Measurements from ENCODE around the gene CMSS1. TPM values are rescaled to one million over a fixed set of nuclear protein-coding genes. Genes with fewer than 3 reads are reported as not detected.

The CMSS1 gene
- total RNA-seq, 1 experiment from 2014 or later: 64.1 TPM

- ChIA-PET RAD21 (ENCODE audit: low non-redundant PET in 1 of 2, low total read pairs in 2 of 2, uncharacterized antibody in 2 of 2, unreplicated experiment in 2 of 2) (no interaction called here), POLR2A (no interaction called here), CTCF (no interaction called here)
- H3K9me3 ChIP-seq (ENCODE audit: control insufficient read depth in 1 of 2, insufficient read depth in 1 of 2, low read depth in 1 of 2, low read length in 2 of 2): no peaks in the 10 kb centered on the region
- no peaks in the 10 kb centered on the region for H3K79me2 ChIP-seq (ENCODE audit: insufficient read depth, low read length)
- H3K27me3 ChIP-seq (ENCODE audit: insufficient read depth, low read length): no peaks in the 10 kb centered on the region
- no peak overlapping the region for H3K27ac ChIP-seq (ENCODE audit: low read depth, low read length)
- no peak for TF ChIP-seq POLR2A (IDR thresholded peaks at IDR 0.05; ENCODE audit: borderline replicate concordance, extremely low read depth, insufficient read depth, insufficient read length)
- no peak overlapping the region for H3K9ac ChIP-seq (ENCODE audit: low read length)
- H3K36me3 ChIP-seq (ENCODE audit: control insufficient read depth in 1 of 2, insufficient read depth in 2 of 2, low read length in 2 of 2): no peaks in the 10 kb centered on the region
- BruUV-seq (replicated peaks): no TSS peak
- DNase-seq (ENCODE audit: low read depth, low spot score) (no peak), ATAC-seq (no peak)
- H4K20me1 ChIP-seq (ENCODE audit: insufficient read depth): no peaks in the 10 kb centered on the region
- H3K4me3 ChIP-seq (replicated peaks in 1 of 2; ENCODE audit: low read depth in 1 of 2, low read length in 2 of 2): no peak overlapping the region
- H3K4me1 ChIP-seq (ENCODE audit: control insufficient read depth in 1 of 2, insufficient read depth in 2 of 2, low read length in 2 of 2): no peaks in the 10 kb centered on the region
- H3K9me2 ChIP-seq (ENCODE audit: insufficient read depth): no peaks in the 10 kb centered on the region
- no peak overlapping the region for H2AFZ ChIP-seq (ENCODE audit: low read depth, low read length, poor library complexity, severe bottlenecking)
- H3K4me2 ChIP-seq (ENCODE audit: low read length): no peak overlapping the region
- intact Hi-C loops (cut with micrococcal nuclease): no loop called here
Measured at GRCh38 chr3:100027321-100027720, 209.7 kb downstream of the CMSS1 start.

DNA sequence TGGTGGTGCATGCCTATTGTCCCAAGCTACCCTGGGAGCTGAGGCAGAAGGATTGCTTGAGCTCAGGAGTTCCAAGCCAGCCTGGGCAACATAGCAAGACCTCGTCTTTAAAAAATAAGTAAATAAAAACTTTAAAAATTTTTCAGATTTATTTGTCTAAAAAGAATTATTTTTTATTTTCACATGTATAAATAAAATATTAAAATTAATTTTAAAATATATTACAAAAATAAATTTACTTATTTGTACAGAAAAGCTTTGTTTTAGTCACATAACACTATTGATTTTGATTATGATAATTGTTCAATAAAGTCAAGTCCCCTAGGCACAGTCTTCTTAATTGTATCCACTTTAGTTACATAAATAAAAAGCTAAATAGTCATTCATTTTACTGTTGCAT, 211.4 kb downstream of the CMSS1 start:
- ChIA-PET POLR2A (no interaction called here), CTCF (interaction anchor here (1.6 kb wide), 1 partner anchor 40 kb away, joined by 4 read pairs; no protein-coding TSS in a partner anchor), RAD21 (ENCODE audit: low non-redundant PET in 1 of 2, low total read pairs in 2 of 2, uncharacterized antibody in 2 of 2, unreplicated experiment in 2 of 2) (no interaction called here)
- H3K4me3 ChIP-seq (replicated peaks in 1 of 2; ENCODE audit: low read depth in 1 of 2, low read length in 2 of 2): no peak overlapping the region
- H3K4me2 ChIP-seq (ENCODE audit: low read length): no peak overlapping the region
- BruUV-seq (replicated peaks): no TSS peak
- intact Hi-C loops (cut with micrococcal nuclease): no loop called here
- no peaks in the 10 kb centered on the region for H3K4me1 ChIP-seq (ENCODE audit: control insufficient read depth in 1 of 2, insufficient read depth in 2 of 2, low read length in 2 of 2)
- H3K9me2 ChIP-seq (ENCODE audit: insufficient read depth): no peaks in the 10 kb centered on the region
- no peaks in the 10 kb centered on the region for H3K36me3 ChIP-seq (ENCODE audit: control insufficient read depth in 1 of 2, insufficient read depth in 2 of 2, low read length in 2 of 2)
- no peaks in the 10 kb centered on the region for H3K79me2 ChIP-seq (ENCODE audit: insufficient read depth, low read length)
- ATAC-seq: no peak
- DNase-seq (ENCODE audit: low read depth, low spot score): no peak
- TF ChIP-seq FOSL1 (IDR thresholded peaks at IDR 0.05; ENCODE audit: low read depth): no peak
- TF ChIP-seq CEBPB (IDR thresholded peaks at IDR 0.05; ENCODE audit: low read depth): no peak
- no peak for TF ChIP-seq JUND (IDR thresholded peaks at IDR 0.05)
- TF ChIP-seq EGR1 (IDR thresholded peaks at IDR 0.05; ENCODE audit: low read depth): no peak
- no peak for TF ChIP-seq YY1 (IDR thresholded peaks at IDR 0.05; ENCODE audit: extremely low read depth, insufficient replicate concordance, low read depth, low read length)
- no peak for TF ChIP-seq EZH2phosphoT487 (IDR thresholded peaks at IDR 0.05; ENCODE audit: borderline replicate concordance)
- TF ChIP-seq SIN3A (IDR thresholded peaks at IDR 0.05; ENCODE audit: low read depth): no peak
- TF ChIP-seq ZNF274 (IDR thresholded peaks at IDR 0.05; ENCODE audit: low read depth, low read length): no peak
- no peak for TF ChIP-seq SRF (IDR thresholded peaks at IDR 0.05; ENCODE audit: low read depth)
- TF ChIP-seq, protein P1, sequence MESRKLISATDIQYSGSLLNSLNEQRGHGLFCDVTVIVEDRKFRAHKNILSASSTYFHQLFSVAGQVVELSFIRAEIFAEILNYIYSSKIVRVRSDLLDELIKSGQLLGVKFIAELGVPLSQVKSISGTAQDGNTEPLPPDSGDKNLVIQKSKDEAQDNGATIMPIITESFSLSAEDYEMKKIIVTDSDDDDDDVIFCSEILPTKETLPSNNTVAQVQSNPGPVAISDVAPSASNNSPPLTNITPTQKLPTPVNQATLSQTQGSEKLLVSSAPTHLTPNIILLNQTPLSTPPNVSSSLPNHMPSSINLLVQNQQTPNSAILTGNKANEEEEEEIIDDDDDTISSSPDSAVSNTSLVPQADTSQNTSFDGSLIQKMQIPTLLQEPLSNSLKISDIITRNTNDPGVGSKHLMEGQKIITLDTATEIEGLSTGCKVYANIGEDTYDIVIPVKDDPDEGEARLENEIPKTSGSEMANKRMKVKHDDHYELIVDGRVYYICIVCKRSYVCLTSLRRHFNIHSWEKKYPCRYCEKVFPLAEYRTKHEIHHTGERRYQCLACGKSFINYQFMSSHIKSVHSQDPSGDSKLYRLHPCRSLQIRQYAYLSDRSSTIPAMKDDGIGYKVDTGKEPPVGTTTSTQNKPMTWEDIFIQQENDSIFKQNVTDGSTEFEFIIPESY (IDR thresholded peaks at IDR 0.05; ENCODE audit: extremely low read depth, insufficient replicate concordance, low read length): no peak
- no peak for TF ChIP-seq ATF3 (IDR thresholded peaks at IDR 0.05)
- TF ChIP-seq SP1 (IDR thresholded peaks at IDR 0.05; ENCODE audit: low read depth): no peak
- no peak for TF ChIP-seq RAD21 (IDR thresholded peaks at IDR 0.05; ENCODE audit: low read depth)
- TF ChIP-seq ELF1 (IDR thresholded peaks at IDR 0.05; ENCODE audit: borderline replicate concordance, low read depth): no peak
- no peak for TF ChIP-seq EZH2 (IDR thresholded peaks at IDR 0.05)
- no peak for TF ChIP-seq POLR2AphosphoS5 (IDR thresholded peaks at IDR 0.05; ENCODE audit: low read depth, low read length)
- TF ChIP-seq CBX3 (IDR thresholded peaks at IDR 0.05; ENCODE audit: low read depth): no peak
- H2AFZ ChIP-seq (ENCODE audit: low read depth, low read length, poor library complexity, severe bottlenecking): no peak overlapping the region
- no peaks in the 10 kb centered on the region for H4K20me1 ChIP-seq (ENCODE audit: insufficient read depth)
- H3K9me3 ChIP-seq (ENCODE audit: control insufficient read depth in 1 of 2, insufficient read depth in 1 of 2, low read depth in 1 of 2, low read length in 2 of 2): no peaks in the 10 kb centered on the region
- H3K27me3 ChIP-seq (ENCODE audit: insufficient read depth, low read length): no peaks in the 10 kb centered on the region
- no peak overlapping the region for H3K27ac ChIP-seq (ENCODE audit: low read depth, low read length)
- no peak overlapping the region for H3K9ac ChIP-seq (ENCODE audit: low read length)
